DOHH2 (cell line): ENCODE data around the gene MYL9.

ENCODE experiments used
- H3F3A ChIP-seq: fragments of 200-600 bp; sonication (generic), shearing (Covaris generic); 2 replicates; pipeline ENCODE4 v1.6.0; 2016; ENCODE audit warnings: antibody characterized with exemption, mild to moderate bottlenecking; ENCODE audit not compliant: control insufficient read depth, insufficient read depth
- H3K27ac ChIP-seq: fragments of 200-600 bp; sonication (generic); 2 replicates; pipeline ENCODE4 v1.5.1; 2014; ENCODE audit warnings: low read depth, mild to moderate bottlenecking, low read length, moderate library complexity
- H3K27me3 ChIP-seq: fragments of 200-600 bp; sonication (generic); 2 replicates; pipeline ENCODE4 v1.6.1; 2014; ENCODE audit warnings: mild to moderate bottlenecking, low read length, mixed read lengths; ENCODE audit not compliant: control insufficient read depth
- H3K36me3 ChIP-seq: fragments of 200-600 bp; sonication (generic); 2 replicates; pipeline ENCODE4 v1.6.1; 2014; ENCODE audit warnings: mild to moderate bottlenecking, low read length, moderate library complexity, mixed read lengths; ENCODE audit not compliant: control insufficient read depth
- H3K4me1 ChIP-seq: fragments of 200-600 bp; sonication (generic); 2 replicates; pipeline ENCODE4 v1.6.1; 2014; ENCODE audit warnings: mild to moderate bottlenecking, low read length, mixed read lengths; ENCODE audit not compliant: control insufficient read depth
- H3K4me2 ChIP-seq: fragments of 200-600 bp; sonication (generic); 2 replicates; pipeline ENCODE4 v1.6.0; 2014; ENCODE audit warnings: mild to moderate bottlenecking, low read length, moderate library complexity
- H3K4me3 ChIP-seq: fragments of 200-600 bp; sonication (generic); 2 replicates; pipeline ENCODE4 v1.5.1; 2014; ENCODE audit warnings: mild to moderate bottlenecking, low read length, mixed read lengths
- H3K79me2 ChIP-seq: fragments of 200-600 bp; sonication (generic); 2 replicates; pipeline ENCODE4 v1.6.1; 2014; ENCODE audit warnings: mild to moderate bottlenecking, low read length, mixed read lengths; ENCODE audit not compliant: control insufficient read depth
- H3K9me2 ChIP-seq: fragments of 200-600 bp; sonication (generic); replicated peaks from 2 replicates; pipeline ENCODE4 v1.6.1; 2014; ENCODE audit warnings: mild to moderate bottlenecking, low read length, mixed read lengths; ENCODE audit not compliant: control insufficient read depth
- H3K9me3 ChIP-seq: fragments of 200-600 bp; sonication (generic); 2 replicates; pipeline ENCODE4 v1.6.1; 2014; ENCODE audit warnings: antibody characterized with exemption, low read length, mixed read lengths; ENCODE audit not compliant: control insufficient read depth, insufficient read depth
- H4K20me1 ChIP-seq: fragments of 200-600 bp; sonication (generic); 2 replicates; pipeline ENCODE4 v1.6.0; 2014; ENCODE audit warnings: low read depth, mild to moderate bottlenecking, antibody characterized with exemption, low read length, moderate library complexity; ENCODE audit not compliant: control insufficient read depth, insufficient read depth
- EZH2phosphoT487 ChIP-seq: fragments of 200-600 bp; sonication (generic); IDR thresholded peaks from 2 replicates; pipeline ENCODE4 v1.6.1; 2017; ENCODE audit warnings: borderline replicate concordance, mild to moderate bottlenecking, antibody characterized with exemption, low read length, moderate library complexity, mixed read lengths
- TF ChIP-seq, protein P1 (sequence below): fragments of 200-600 bp; sonication (generic); IDR thresholded peaks from one replicate; pipeline ENCODE4 v1.5.1; 2014; ENCODE audit warnings: antibody characterized with exemption, mild to moderate bottlenecking, low read depth, low read length; ENCODE audit not compliant: poor library complexity, severe bottlenecking

Gene MYL9

DNA sequence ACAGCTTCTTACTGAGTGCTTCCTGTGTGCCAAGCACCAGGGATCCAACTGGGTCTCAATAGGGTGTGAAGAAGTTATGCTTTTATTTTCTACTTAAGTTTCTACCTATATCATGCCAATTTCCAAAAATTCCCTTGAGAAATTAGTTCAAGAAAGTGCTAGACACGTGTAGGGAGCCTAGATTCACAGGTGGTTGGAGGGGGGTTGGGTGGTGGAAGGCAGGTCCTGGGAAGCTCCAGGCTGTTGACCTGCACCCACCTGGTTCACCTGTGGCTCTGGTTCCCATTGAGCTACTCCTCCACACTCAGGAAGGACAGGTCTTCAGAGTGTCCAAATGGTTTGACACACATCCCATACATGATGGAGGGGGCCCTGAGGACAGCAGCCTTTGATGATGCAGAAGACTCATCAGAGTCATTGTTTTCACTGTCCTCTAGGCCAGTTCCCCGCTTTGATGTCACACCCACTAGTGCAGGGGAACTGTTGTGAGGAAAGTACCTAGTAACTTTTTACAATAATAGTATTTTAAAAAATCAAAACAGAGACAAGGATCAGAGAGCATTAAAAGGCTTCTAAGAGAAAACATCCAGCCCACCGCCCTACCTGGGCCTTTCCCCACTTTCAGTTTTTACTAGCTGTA lies 39.8 kb upstream of the MYL9 start:
- H3K9me3 ChIP-seq, result no peaks in the 10 kb centered on the region
- no peaks in the 10 kb centered on the region for H3K9me2 ChIP-seq
- no peaks in the 10 kb centered on the region for H3K4me1 ChIP-seq
- H3K36me3 ChIP-seq, result peaks cover 14% of the 10 kb centered on the region
- no peaks in the 10 kb centered on the region for H4K20me1 ChIP-seq
- no peak overlapping the region for H3K4me2 ChIP-seq
- H3K4me3 ChIP-seq, result no peak overlapping the region
- peaks cover 6% of the 10 kb centered on the region; the same call in 1 of the 2 replicates for H3F3A ChIP-seq
- H3K79me2 ChIP-seq, result no peaks in the 10 kb centered on the region
- TF ChIP-seq, protein P1, sequence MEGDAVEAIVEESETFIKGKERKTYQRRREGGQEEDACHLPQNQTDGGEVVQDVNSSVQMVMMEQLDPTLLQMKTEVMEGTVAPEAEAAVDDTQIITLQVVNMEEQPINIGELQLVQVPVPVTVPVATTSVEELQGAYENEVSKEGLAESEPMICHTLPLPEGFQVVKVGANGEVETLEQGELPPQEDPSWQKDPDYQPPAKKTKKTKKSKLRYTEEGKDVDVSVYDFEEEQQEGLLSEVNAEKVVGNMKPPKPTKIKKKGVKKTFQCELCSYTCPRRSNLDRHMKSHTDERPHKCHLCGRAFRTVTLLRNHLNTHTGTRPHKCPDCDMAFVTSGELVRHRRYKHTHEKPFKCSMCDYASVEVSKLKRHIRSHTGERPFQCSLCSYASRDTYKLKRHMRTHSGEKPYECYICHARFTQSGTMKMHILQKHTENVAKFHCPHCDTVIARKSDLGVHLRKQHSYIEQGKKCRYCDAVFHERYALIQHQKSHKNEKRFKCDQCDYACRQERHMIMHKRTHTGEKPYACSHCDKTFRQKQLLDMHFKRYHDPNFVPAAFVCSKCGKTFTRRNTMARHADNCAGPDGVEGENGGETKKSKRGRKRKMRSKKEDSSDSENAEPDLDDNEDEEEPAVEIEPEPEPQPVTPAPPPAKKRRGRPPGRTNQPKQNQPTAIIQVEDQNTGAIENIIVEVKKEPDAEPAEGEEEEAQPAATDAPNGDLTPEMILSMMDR, result no peak
- no peak for TF ChIP-seq EZH2phosphoT487
- H3K27me3 ChIP-seq, result no peaks in the 10 kb centered on the region
- H3K27ac ChIP-seq, result no peak overlapping the region

DNA sequence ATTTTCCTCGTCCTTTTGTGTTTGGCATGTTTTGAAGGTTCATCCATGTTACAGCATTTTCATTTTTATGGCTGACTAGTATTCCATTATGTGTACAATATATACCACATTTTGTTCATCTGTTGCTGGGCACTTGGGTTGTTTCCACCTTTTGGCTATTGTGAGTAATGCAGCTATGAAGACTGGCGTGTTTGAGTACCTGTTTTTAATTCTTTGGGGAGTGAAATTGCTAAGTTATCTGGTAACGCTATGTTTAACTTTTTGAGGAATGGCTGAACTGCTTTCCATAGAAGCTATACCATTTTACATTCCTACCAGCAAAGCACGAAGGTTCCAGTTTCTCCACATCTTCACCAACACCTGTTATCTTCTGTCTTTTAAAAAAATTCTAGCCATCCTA lies 37.0 kb upstream of the MYL9 start:
- Histone ChIP-seq H3K4me1 (no peaks in the 10 kb centered on the region), H3K27ac (no peak overlapping the region), H3K36me3 (peaks cover 12% of the 10 kb centered on the region), H3K4me3 (no peak overlapping the region), H3K27me3 (no peaks in the 10 kb centered on the region), H3K9me2 (no peaks in the 10 kb centered on the region), H3K79me2 (no peaks in the 10 kb centered on the region), H3K4me2 (no peak overlapping the region), H4K20me1 (peaks cover 3% of the 10 kb centered on the region; the same call in 1 of the 2 replicates), H3K9me3 (no peaks in the 10 kb centered on the region), H3F3A (peaks cover 6% of the 10 kb centered on the region; the same call in 1 of the 2 replicates)
- TF ChIP-seq EZH2phosphoT487, result no peak
- TF ChIP-seq, protein P1, result no peak

DNA sequence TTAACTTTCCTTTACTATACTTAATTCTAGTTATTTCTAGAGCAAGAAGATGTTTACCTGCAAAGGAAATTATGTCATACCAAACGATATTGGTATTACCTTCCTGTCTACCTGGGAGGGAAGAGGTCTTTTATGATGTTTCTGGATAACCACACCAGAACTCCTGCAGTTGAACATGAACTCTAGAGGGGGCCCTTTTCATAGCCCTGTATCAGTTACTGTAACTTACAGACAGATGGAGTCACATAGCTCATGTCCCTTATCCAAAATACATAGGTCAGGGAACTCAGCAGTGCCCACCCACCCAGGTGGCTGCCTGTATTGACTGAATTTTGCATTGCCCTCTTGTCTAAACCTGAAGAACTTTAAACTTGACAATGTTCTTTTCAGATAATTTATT lies 35.1 kb upstream of the MYL9 start:
- Histone ChIP-seq H3K4me3 (no peak overlapping the region), H3K4me1 (no peaks in the 10 kb centered on the region), H3K36me3 (peaks cover 12% of the 10 kb centered on the region), H3K27me3 (no peaks in the 10 kb centered on the region), H3K4me2 (no peak overlapping the region), H3F3A (peaks cover 6% of the 10 kb centered on the region; the same call in 1 of the 2 replicates), H3K79me2 (no peaks in the 10 kb centered on the region), H3K9me2 (no peaks in the 10 kb centered on the region), H3K27ac (no peak overlapping the region), H4K20me1 (peaks cover 3% of the 10 kb centered on the region; the same call in 1 of the 2 replicates), H3K9me3 (no peaks in the 10 kb centered on the region)
- TF ChIP-seq, protein P1, result peak; percentile 50
- no peak for TF ChIP-seq EZH2phosphoT487
